Activated CD8-positive, alpha-beta memory T cell treated with anti-CD3 and anti-CD28 coated beads, Interleukin-2, amount 50 U/mL, for 48 hours (primary cell): ENCODE results near the gene SLC12A2.

Source experiments
- DNase-seq: peaks from one replicate; pipeline ENCODE4 v3.0.0-alpha.2; 2020

Gene SLC12A2

GRCh38 chr5:128234928-128235641 lies 151.5 kb downstream of the SLC12A2 start:
- DNase-seq, result no peak

- DNase-seq, result no peak
Measured at GRCh38 chr5:128236334-128236733, 152.8 kb downstream of the SLC12A2 start.

- no peak for DNase-seq
Measured at GRCh38 chr5:128237000-128237399, 153.4 kb downstream of the SLC12A2 start.

DNA sequence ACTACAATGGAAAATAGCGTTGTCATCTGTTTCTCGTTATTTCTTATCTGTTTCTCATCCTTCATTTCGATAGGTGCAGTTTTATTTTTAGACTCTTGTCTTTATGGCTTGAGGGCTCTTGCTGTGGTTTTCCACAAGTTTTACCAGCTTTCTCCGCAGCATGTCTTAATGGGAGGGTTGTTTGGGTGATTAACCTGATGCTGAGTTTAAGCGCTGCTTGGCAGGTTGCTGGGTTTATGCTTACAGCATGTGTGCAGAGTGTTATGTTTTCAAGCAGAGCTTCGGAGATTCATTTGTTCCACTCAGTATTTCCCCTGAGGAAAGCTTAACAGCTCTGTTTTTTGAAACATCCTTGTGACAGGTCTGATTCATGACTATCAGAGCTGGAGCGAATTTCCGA lies 154.0 kb downstream of the SLC12A2 start:
- DNase-seq, result no peak
